GM12891 (cell line): ENCODE data around the gene S100A2.

Experiments used
- PAX5 ChIP-seq: IDR thresholded peaks from 2 replicates; pipeline ENCODE4 v1.6.1; 2011; ENCODE audit warnings: low read length, moderate library complexity, mild to moderate bottlenecking; ENCODE audit not compliant: insufficient read depth, severe bottlenecking
- POLR2A ChIP-seq: IDR thresholded peaks from 2 replicates; pipeline ENCODE4 v1.6.1; 2011; ENCODE audit warnings: low read depth, low read length, control low read depth
- POLR2AphosphoS5 ChIP-seq: IDR thresholded peaks from 2 replicates; pipeline ENCODE4 v1.6.1; 2011; ENCODE audit warnings: low read depth, low read length, control low read depth
- POU2F2 ChIP-seq: IDR thresholded peaks from 2 replicates; pipeline ENCODE4 v1.6.1; 2011; ENCODE audit warnings: low read depth, mild to moderate bottlenecking, control low read depth, low read length, moderate library complexity
- SPI1 ChIP-seq: IDR thresholded peaks from 2 replicates; pipeline ENCODE4 v1.6.1; 2011; ENCODE audit warnings: low read depth, low read length, control low read depth
- TAF1 ChIP-seq: IDR thresholded peaks from 2 replicates; pipeline ENCODE4 v1.6.1; 2011; ENCODE audit warnings: low read depth, low read length, control low read depth

GRCh38 chr1:153597206-153597605 lies 31.6 kb upstream of the S100A2 start:
- TF ChIP-seq POLR2A = no peak
- no peak for TF ChIP-seq POU2F2
- no peak for TF ChIP-seq TAF1
- no peak for TF ChIP-seq POLR2AphosphoS5
- TF ChIP-seq PAX5 = no peak
- TF ChIP-seq SPI1 = no peak
